GM06990 (cell line): Measurements from ENCODE around the gene KIF25.
"Not testable (repeated sequence)": the region's sequence is repeated elsewhere in the genome, so short reads cannot be mapped to it uniquely, and the experiment has no call there.

Source experiments
- DNase-seq: peaks from one replicate; pipeline ENCODE4 v3.0.0-alpha.2; 2011; ENCODE audit not compliant: insufficient read length; ENCODE audit errors: extremely low read depth
- H3K27me3 ChIP-seq: replicated peaks from 2 replicates; pipeline ENCODE4 v1.6.0; 2011; ENCODE audit warnings: low read length; ENCODE audit not compliant: control insufficient read depth, insufficient read depth
- H3K36me3 ChIP-seq: 2 replicates; pipeline ENCODE4 v1.5.1; 2011; ENCODE audit warnings: low read length; ENCODE audit not compliant: control insufficient read depth, insufficient read depth
- H3K4me3 ChIP-seq: replicated peaks from 2 replicates; pipeline ENCODE4 v1.5.1; 2011; ENCODE audit warnings: low read depth, mild to moderate bottlenecking, control low read depth, low read length
- TF ChIP-seq, protein P1 (sequence below): IDR thresholded peaks from 2 replicates; pipeline ENCODE4 v1.5.1; 2011; ENCODE audit warnings: low read length, control low read depth, mild to moderate bottlenecking, inconsistent platforms; ENCODE audit not compliant: insufficient read depth, poor library complexity, severe bottlenecking

Gene KIF25

DNA sequence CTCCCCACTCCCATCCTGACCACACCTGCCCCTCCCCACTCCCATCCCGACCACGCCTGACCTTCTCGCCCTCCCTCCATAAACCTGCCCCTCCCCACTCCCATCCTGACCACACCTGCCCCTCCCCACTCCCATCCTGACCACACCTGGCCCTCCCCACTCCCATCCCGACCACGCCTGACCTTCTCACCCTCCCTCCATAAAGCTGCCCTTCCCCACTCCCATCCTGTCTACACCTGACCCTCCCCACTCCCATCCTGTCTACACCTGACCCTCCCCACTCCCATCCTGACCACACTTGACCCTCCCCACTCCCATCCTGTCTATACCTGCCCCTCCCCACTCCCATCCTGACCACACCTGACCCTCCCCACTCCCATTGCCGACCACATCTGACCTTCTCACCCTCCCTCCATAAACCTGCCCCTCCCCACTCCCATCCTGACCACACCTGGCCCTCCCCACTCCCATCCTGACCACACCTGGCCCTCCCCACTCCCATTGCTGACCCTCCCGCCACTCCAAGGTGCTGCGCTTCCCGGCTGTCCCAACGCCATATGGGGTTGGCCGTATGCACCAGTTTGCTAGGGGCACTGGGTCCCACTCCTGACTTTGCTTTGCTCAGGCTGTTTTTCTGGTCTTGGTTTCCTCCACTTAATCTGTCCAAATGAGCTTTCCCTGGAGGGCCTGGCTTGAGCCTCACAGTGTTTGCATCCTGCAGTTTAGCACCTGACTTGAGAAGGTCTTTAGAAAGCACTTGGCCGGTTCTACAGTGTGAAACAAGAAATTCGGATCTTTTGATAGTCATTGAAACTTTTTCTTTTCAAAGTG is 2.9 kb downstream of the KIF25 start:
- Histone ChIP-seq H3K27me3 (no peaks in the 10 kb centered on the region), H3K4me3 (no peak overlapping the region), H3K36me3 (no peaks in the 10 kb centered on the region)
- TF ChIP-seq, protein P1, sequence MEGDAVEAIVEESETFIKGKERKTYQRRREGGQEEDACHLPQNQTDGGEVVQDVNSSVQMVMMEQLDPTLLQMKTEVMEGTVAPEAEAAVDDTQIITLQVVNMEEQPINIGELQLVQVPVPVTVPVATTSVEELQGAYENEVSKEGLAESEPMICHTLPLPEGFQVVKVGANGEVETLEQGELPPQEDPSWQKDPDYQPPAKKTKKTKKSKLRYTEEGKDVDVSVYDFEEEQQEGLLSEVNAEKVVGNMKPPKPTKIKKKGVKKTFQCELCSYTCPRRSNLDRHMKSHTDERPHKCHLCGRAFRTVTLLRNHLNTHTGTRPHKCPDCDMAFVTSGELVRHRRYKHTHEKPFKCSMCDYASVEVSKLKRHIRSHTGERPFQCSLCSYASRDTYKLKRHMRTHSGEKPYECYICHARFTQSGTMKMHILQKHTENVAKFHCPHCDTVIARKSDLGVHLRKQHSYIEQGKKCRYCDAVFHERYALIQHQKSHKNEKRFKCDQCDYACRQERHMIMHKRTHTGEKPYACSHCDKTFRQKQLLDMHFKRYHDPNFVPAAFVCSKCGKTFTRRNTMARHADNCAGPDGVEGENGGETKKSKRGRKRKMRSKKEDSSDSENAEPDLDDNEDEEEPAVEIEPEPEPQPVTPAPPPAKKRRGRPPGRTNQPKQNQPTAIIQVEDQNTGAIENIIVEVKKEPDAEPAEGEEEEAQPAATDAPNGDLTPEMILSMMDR: no peak
- DNase-seq: no peak

DNA sequence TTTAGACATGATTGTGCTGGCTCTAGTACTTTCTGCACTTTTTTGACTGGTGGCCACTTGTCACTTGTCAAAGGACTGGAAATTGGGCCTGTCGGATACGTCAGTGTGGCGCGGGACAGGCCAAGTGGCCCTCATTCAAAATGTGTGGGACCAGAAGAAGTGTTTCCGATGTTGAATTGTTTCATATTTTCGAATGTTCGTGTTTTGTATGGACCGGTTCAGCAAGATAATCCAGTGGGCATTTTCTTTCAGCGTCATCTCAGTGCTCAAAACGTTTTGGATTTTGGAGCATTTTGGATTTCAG is 3.5 kb downstream of the KIF25 start:
- DNase-seq: no peak
- Histone ChIP-seq H3K27me3 (no peaks in the 10 kb centered on the region), H3K4me3 (no peak overlapping the region), H3K36me3 (no peaks in the 10 kb centered on the region)
- TF ChIP-seq, protein P1: no peak

DNA sequence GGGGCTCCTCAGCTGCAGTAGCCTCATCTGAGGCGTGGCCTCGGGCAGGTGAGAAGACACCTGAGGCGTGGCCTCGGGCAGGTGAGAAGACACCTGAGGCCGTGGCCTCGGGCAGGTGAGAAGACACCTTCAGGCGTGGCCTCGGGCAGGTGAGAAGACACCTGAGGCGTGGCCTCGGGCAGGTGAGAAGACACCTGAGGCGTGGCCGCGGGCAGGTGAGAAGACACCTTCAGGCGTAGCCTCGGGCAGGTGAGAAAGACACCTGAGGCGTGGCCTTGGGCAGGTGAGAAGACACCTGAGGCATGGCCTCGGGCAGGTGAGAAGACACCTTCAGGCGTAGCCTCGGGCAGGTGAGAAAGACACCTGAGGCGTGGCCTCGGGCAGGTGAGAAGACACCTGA is 4.0 kb downstream of the KIF25 start:
- not testable (repeated sequence) for H3K27me3 ChIP-seq, DNase-seq, H3K36me3 ChIP-seq

DNA sequence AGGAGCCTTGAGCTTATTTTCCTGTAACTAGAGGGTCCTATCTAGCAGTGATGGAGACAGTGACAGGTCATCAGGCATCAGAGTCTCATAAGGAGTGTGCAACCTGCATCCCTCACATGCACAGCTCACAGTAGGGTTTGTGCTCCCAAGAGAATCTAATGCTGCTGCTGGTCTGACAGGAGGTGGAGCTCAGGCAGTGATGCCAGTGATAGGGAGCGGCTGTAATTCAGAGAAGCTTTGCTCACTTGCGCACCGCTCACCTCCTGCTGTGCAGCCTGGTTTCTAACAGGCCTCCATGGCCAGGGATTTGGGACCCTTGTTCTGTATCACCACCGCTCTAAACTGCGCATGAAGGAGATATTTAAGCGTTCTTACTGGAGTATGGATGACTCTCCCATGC is 5.3 kb downstream of the KIF25 start:
- H3K4me3 ChIP-seq: no peak overlapping the region
- TF ChIP-seq, protein P1: no peak
- H3K36me3 ChIP-seq: no peaks in the 10 kb centered on the region
- DNase-seq: no peak
- H3K27me3 ChIP-seq: no peaks in the 10 kb centered on the region

More for the DNA sequence above, 4.0 kb downstream of the KIF25 start:
- not testable (repeated sequence) for H3K4me3 ChIP-seq

DNA sequence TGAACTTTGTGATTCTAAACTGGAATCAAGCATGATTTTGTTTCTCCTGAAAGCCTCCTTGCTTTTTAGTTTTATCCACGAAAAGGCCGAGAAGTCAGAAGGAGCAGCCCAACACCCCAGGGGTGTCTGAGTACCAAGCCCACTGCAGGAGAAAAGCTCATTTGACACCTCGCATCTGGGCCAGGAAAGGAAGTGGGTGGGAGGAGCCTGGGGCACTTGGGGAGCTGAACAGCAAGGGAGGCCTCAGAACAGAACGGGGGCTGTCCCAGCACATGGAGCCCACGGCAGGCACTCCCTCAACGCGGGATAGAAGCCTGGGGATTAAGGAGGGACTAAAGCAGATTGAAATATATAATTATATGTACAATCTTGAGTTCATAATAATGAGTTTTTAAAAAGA is 6.6 kb downstream of the KIF25 start:
- Histone ChIP-seq H3K4me3 (no peak overlapping the region), H3K27me3 (no peaks in the 10 kb centered on the region), H3K36me3 (no peaks in the 10 kb centered on the region)
- no peak for DNase-seq
- TF ChIP-seq, protein P1: no peak

DNA sequence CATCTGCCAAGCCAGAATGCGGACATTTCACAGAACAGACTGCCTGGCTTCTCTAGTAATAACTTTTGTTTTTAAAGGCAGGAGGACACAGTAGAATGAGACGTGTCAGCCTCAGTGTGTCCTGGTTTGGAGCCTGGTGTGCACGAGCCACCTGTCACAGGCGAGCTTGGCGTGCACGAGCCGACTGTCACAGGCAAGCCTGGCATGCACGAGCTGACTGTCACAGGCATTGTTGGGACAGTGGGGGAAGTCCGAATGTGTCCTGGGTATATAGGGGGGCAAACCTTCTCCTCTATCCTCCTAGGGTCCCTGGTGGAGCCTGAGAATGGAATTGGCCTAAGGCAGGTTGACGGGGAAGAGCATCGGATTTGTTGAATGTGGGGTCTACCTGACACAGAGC is 7.5 kb downstream of the KIF25 start:
- Histone ChIP-seq H3K27me3 (no peaks in the 10 kb centered on the region), H3K36me3 (no peaks in the 10 kb centered on the region), H3K4me3 (no peak overlapping the region)
- DNase-seq: no peak
- TF ChIP-seq, protein P1: no peak
